Stimulated activated CD4-positive, alpha-beta T cell treated with anti-CD3 and anti-CD28 coated beads, Interleukin-4, amount 100 ng/mL, for 4 hours (primary cell): ENCODE data around the gene ZNF407.

Experiments
- DNase-seq, 2 experiments: peaks; one replicate each; pipeline ENCODE4 v3.0.0-alpha.2; 2020

Gene ZNF407

DNA sequence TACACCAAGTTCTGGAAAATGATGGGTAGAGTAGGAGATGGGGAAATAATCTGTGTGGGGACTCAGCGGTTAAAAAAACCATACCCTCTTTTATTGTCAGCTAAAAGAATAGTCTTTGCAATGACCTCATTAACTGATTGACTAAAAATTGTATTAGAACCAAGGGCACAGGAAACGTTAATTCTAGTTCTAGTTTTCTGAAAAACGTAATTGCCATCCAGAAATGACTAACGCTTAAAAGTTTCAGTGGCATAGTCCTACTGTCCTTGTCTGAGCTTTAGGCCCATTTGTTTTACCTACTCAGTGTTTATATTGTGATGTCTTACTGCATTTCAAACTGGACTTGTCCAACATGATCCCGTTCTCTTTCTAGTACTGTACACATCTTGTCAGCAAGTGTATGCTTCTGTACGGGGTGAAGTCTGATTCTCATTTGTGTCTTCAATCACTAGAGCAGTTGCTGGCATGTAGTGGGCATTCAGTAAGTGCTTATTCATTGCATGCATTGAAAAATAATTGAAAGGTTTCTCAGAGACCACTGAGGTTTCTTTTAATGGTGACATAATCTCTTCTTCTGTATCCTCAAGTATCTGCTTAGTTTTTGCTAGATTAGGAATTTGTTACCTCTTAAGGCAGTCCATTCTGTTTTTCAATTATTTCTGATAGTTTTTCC is 81.5 kb downstream of the ZNF407 start:
- DNase-seq, result no peak

DNA sequence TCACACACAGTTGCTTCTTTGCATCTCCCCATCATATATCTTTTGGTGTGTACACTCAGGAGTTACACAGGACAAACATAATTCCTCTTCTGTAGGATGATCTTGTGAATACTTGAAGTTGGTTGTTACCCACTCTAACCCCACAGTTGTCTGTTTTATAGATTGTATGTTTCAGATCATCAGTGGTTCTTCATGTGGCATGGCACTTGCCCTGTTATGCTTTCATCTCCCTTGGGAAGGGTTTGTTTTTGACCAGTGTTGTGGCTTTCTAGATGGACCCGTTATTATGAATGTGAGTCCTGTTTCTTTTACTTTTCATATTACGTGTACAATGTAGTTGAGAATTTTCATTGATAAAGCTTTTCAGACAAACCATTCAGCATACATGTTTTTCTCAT is 82.0 kb downstream of the ZNF407 start:
- DNase-seq, result no peak

DNA sequence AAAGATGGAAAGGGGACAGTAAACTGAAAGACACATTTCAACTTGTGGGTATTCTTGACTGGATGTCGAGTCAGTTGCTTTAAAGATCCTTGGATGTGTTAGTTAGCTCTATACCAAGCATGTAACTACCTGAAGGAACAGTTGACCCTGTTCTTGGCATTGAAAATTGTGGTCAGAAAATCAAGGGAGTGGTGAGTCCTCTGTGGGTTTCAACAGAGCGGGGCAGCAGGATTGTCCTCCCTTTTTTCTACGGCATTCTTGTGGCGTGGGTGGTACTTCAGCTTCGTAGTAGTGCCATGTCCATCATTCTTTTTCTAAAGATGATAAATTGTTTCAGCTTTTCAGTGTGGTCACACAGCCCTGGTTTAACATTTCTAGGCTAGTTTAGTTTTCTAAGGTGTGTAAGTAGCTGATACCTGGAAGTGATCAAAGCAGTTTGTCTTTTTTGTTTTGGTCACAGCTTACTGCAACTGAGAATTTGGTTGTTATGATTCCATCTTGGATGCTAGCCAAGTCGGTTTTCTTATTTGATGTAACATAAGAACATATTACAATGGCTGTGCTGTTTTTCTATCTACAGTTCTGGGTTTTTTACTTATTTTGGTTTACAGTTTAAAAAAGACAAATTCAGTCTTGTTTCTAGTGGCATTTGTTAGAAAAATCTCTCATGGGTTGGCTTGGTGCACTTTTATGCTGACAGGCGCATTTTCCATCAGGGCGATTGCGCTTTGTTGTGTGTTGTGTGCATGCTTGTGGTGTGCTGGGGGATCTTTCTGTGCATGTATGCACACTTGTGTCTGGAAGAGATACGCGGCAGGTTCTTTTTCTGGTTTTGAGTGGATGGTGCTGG is 84.7 kb downstream of the ZNF407 start:
- DNase-seq, result no peak

DNA sequence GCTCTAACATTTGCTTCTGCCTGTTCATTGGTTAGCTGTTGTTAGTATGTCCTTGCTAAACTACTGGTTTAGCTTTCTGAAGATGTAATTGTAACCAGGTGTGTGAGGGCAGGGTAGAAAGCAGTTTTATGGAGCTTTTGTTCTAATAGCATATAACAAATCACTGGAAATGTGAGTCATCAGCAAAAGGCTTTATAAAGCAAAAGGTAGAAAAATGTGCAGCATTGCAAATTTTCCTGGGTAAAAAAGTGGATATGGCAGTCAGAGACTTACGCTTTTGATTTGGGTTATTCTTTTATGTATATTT is 85.3 kb downstream of the ZNF407 start:
- DNase-seq, result no peak

DNA sequence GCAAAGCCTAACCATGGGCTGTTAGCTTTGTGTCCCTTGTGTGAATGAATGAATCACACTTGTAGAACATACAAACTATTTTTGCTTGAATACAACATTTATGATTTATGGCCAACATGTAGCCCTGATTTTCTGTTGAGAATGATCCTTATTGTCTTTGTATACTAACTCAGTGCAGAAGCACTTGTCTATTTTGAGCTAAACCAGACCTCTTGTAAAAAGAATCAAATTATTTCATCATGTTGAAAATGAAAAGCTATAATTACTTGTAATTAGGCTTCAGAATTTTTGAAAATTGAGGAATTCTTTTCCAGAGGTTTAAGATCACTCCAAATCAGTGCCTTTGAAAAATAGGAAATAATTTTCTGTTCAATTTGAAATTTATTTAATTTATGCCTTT is 85.9 kb downstream of the ZNF407 start:
- no peak for DNase-seq

DNA sequence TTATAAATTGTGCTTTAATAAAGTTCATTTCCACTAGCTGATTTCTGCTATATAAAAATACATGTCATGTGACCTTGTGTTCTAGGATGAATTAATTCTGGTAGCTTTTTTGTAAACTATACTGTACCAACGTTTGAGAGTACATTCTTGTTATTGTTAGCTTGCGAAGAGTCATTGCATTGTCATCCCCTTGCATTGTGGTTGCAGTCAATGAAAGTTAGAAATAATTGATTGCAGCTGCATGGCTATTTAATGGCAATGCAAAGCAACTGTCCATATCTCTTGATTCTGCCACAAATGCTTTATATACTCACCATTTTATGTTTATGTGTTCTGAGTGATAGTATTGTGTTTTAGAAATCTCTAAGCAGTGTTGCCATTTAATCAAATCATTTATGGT is 91.6 kb downstream of the ZNF407 start:
- no peak for DNase-seq

DNA sequence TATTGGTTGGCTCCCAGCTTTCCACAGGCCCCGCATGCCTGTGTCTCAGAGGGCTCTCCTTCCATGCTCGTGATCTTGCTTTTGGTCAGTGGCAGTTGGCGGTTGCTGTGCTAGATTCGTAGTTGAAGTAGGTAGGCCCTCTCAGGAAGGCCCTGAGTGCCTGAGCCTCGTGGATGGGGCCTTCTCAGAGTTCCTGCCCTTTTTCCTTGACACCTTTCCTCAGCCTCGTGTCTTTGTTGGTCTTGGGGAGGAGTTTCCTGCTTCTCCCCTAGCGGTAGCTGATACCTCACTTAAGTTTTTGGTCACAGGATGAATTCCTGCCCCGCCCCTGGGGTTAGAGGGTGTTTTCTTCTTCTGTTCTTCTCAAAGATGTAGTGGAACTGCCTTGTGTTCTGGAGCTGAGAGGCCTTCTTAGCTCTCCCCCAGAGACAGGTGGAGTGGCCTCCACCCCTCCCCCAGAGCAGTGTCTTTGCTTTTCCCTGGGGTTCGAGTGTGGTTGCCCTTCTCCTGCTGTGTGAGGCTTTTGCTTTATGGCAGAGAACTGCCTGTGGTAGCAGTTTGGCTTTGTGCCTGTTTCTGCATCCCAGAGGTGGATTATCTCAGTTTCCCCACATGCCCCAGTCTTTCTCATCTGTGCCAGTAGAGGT is 94.8 kb downstream of the ZNF407 start:
- DNase-seq, result no peak

DNA sequence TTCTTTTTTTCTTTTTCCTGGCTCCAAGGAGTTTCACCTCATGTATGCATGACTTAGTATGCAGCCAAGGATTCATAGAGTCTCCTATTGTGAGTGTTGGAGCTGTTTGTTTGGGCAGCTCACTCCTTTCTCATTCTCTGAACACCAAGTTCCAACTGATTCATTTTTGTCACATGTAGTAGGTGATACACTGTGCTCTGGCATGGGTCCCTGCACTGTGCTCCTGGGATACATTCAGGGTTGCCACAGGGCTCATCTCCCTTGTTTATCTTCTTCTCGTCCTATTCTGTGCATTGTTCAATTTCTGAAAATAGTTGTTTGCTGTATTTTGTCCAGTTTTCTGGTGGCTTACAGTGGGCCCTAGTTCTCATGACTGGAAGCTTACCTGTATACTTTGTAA is 96.8 kb downstream of the ZNF407 start:
- no peak for DNase-seq

DNA sequence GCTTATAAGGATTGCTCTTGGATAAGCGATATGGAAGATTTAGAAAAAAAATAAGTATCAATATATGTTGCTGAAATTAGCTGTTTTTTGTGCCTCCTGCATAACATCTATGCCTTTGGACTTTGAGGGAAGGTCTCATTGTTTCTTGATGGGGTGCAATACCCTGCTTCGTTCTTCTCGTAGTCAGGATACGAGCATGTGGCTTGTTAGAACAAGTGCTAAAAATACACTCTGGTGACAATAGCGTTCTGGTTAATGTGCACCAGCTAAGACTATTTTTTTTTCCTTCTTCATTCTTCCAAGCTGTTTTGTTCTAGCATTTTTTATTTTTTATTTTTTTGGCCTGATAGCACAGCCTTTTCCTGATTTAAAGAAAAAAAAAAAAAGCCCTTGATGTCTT is 97.5 kb downstream of the ZNF407 start:
- DNase-seq, result no peak

DNA sequence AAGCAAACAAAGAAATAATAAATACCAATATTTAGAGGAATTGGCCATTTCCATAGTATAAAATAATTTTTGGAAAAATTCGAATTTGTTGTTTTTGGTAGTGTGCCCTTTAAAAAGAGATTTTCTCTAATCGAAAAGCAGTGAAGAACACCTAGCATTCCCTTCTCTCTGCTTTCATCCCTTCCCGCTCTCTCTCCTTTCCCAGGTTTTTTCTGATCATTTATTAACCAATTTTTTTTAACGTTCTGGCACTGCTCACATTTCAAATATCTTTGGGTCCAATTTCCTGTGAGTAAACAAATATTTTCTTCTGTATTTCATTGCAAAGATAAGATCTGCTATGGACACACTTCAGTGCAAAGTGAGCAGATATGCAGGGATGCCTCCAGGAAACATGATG is 101.2 kb downstream of the ZNF407 start:
- no peak for DNase-seq

DNA sequence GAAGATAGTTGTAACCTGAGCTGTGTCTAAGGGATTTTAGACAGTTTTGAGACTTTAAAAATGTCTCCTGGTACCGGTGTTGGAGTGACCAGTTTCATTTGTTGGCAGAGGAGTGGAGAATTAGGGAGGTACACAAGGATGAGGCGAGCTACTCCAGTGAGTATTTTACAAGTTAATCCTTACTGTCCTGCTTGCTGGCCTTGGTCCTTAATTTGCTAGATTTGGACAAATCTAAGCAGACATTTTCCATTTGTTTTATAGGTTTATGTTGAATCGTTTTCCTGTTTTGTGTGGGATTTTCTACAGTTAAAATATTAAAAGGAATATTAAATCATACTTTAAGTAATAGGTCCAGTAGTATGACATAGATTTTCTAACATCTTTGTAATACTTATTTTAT is 101.8 kb downstream of the ZNF407 start:
- DNase-seq, result no peak

DNA sequence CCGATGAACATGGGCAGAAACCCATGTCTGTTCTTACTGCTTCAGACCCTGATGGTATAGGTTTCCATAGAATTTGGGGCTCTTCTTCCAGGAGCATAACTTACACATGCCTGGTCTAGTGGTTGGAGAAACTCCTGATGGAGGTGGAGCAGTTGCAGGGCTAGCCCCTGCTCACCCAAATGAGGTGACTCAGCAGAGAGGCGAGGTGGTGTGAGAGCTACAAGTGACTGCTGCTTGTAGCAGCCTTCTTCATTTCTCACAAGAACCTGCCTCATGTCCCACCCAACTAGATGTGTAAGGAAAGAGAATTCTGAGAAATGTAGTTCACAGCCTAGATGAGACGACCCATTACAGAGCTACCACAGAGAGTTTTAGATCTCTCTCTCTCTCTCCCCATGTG is 105.3 kb downstream of the ZNF407 start:
- DNase-seq, result no peak

DNA sequence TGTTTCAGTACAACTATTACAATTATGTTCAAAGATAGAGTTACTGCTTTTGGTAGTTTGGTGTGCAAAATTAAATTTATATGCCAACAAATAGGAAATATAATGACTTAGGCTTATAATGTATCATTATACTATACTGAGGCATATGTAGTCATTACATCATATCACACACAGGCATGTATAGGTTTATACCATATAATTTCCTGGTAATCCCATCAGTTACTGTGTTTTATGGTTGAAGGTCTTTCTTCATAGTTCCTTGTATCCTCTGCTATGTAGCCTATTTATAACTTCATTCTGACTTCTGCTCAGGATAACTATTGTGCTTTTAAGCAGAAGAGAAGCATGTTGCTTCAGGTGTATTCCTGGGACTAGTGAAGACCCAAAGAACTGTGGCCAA is 110.5 kb downstream of the ZNF407 start:
- DNase-seq, result no peak

DNA sequence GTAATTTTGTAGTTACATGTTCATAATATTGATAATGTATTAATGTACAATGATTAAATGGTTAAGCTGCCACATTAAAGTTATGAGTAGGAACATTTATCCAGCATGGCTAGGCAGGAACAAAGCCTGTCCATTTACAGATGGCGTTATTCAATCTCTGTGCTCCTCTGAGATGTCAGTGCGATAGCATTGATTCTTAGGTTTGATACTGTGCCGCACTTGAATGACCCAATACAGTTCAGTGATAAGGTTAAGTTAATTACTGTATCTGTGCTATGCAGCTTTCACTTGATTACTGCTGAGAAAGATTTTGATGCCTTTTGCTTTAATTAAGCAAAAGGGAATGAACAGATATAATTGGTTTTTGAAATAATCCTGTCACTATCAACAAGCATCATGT is 111.8 kb downstream of the ZNF407 start:
- DNase-seq, result no peak

DNA sequence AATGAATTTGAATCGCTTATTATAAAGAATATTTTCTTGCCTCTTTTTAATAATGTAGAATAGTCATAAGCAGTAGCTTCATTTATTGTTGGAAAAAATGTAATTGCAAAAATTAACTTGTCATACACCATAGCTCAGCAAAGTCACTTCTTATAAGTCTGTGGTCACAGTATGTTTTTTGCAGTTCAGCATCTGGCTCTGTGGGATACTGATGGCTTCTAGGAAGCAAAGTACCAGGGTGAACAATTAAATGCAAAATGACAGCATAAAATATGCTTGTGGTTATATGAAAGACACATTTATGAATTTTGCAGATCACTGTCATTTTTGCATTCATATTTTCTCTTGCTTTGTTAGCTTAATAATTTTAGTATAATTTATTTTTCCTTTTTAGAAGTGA is 116.5 kb downstream of the ZNF407 start:
- no peak for DNase-seq

DNA sequence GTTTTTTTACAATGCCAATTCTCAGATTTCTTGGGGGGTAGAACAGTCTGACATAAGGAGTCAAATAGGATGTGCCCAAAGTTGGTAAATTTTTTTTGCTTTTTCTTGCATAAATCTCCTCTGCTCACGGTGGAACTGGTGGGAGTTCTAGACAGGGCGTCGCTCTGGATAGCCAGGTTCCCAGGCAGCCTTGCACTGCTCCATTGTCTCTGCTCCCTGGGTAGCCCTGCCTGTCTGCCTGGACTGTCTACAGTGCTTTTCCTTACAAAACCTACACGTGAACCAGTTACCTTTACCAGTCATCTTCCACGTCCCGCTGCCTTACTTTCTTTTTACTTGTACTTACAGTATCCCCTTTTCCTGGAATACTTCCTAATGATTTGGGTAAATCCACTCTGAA is 117.1 kb downstream of the ZNF407 start:
- no peak for DNase-seq

DNA sequence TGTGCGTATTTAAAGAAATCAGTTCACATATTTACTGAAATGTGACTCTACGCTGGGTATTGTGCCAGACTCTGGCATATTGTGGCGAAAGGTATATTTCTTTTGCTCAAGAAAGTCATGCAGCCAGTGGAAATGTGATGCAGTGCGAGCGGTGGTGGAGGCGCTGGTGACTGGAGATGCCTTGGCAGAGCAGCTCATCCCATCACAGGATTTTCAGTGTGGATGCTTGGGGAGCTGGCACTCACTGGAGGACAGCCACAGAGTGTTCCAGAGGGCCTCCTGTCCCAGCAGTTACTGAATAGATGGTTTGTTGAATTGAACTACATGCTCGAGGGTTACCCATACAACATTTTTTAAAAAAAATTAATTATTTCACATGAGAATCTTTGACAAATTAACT is 117.6 kb downstream of the ZNF407 start:
- no peak for DNase-seq

DNA sequence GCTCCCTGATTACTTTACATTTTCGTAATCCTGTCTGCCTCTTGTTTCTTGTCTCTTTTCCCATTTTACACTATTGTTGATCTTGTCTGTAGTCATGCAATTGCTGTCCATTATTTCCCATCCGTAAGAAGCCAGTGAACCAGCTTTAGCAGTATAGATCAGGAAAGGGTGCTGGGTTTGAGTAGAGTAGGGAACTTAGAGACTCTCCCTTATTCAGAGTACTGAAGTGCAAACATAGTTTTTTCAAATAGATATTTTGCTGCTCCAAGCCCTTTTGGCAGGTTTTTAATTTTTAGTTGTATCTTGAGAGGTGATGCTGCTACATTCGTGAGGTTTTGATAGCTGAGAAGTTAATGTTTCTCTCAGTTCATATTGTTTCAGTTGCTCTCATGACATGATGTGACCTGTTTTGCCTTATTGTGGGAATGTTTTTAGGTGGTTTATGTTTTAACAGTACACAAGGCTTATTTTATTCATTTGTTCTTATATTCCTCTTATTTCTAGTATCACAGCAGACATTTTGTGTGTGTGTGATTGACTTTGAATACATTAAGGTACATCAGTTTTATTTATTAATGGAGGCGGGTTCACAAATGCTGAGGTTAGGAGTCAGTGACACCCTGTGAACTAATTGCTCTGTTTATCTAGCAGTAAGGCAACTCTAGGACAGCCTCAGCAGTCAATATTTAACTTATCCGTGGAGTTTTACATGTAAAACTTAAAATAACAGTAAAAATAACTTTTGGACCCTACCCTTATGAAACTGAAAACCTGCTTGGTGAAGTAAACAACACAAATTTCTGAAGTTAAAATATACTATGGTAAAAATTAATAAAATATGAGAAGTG is 118.4 kb downstream of the ZNF407 start:
- no peak for DNase-seq

DNA sequence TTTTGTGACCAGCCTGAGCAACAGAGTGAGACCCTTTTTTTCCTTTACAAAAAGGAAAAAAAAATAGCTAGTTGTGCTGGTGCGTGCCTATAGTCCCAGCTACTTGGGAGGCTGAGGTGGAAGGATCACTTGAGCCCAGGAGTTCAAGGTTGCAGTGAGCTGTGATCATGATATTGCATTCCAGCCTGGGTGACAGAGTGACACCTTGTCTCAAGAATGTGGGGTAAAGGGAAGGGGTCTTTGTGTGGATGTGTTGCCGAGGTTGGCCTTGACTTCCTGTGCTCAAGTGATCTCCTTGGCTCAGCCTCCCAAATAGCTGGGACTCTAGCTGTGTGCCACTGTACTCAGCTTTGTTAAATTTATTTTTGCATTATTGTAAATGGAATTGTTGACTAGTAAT is 120.6 kb downstream of the ZNF407 start:
- no peak for DNase-seq

DNA sequence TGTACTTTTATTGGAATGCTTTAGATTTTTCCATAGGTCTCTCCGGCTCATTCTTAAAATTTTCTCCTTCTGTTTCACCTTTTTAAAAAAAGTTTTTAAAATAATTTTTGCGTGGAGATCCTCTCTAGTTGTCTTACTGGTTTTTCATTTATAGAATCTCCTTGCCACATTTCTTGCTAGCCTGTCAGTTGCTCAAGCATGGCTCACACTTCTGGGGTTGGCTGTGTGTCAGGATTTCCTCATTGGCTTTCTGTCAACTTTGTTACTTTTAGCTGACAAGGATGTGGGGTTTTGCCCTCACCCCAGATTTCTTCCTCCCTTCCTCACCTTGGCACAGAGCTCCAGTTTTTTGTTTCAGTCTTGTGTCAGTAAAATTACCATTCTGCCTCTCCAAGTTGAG is 124.6 kb downstream of the ZNF407 start:
- DNase-seq, result no peak

DNA sequence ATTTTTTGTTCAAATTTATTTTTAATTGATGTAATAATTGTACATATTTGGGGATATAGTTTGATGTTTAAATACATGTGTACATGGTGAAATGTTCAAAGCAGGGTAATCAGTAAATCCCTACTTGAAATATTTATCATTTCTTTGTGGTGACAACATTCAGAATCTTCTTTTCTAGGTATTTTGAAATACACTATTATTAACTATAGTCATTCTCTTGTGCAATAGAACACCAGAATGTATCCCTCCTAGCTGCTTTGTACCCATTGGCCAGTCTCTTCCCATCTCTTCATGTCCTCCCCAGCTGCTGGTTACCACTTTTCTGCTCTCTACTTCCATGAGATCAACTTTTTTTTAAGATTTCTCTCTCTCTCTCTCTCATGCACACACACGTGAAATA is 126.5 kb downstream of the ZNF407 start:
- no peak for DNase-seq

DNA sequence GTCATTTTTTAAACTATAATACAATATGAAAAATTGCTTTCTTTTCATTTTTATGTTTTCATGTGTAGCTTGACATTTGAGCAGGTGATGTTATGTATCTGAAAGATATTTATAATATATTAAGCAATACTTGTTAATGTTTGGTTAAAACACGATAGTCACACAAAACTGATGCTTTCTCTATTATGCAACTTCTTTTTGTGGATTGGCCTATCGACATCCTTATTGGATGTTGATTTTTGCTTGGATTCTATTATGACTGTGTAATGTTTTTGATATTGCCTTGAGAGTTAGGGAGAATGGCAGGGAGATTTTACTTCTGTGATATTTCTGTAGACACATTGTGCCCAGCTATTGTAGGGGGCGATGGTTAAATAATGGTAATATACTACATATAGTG is 128.0 kb downstream of the ZNF407 start:
- no peak for DNase-seq

DNA sequence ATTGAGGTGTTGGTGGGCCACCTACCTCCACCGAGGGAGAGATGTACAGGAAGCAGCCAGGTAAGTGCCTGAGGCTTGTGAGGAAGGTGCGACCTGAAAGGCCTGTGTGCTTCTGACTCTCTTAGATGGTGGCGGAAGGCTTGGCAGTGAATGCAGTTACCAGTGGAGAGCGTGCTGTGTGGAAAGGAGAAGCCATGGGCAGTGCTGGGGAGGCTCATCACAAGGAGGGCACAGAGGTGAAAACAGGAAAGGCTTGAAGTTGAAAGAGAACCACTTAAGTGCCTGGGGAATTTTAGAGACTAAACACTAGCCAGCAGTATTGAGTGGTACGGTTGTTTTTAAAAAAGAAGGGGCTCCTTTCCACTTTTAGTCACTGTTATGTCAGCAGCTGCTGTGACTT is 130.9 kb downstream of the ZNF407 start:
- DNase-seq, result no peak

DNA sequence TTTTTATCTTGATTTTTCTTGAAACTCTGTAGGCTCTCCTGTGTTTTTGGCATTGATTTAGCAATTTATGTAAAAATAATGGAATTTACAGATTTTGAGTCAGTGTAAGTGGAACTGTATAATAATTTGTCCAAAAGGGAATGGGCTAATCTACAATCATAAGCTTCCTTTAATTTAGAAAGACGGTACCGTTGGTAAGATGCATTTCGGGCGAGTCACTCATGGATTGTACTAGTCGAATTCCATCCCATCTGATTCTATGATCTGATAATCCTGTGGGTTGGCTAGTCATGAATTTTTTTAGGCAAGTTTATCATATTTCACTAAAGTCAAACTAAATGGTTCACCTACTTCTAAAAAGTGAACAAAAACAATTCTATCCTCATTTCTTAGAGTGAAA is 133.4 kb downstream of the ZNF407 start:
- no peak for DNase-seq
